Activated CD4-positive, alpha-beta T cell treated with anti-CD3 and anti-CD28 coated beads, Interleukin-2, amount 50 U/mL, for 1 hour (primary cell): Measurements from ENCODE around the gene PHF21A.

Experiments used
- DNase-seq: peaks from one replicate; pipeline ENCODE4 v3.0.0-alpha.2; 2020

The PHF21A gene

GRCh38 chr11:46121301-46121723 is at the start of gene PHF21A:
Gene PHF21A (minus strand): TSS chr11:46121454. CDS start chr11:46084219, 37,235 bp downstream.
- peak; percentile 87 for DNase-seq

GRCh38 chr11:46170797-46171196 is 49.5 kb upstream of the PHF21A start:
- DNase-seq, result no peak

- no peak for DNase-seq
Observed at GRCh38 chr11:46162700-46163099, 41.4 kb upstream of the PHF21A start.

GRCh38 chr11:46161201-46161600 is 39.9 kb upstream of the PHF21A start:
- DNase-seq, result no peak

- no peak for DNase-seq
Observed at GRCh38 chr11:46160100-46160499, 38.8 kb upstream of the PHF21A start.

GRCh38 chr11:46159680-46160079 is 38.4 kb upstream of the PHF21A start:
- DNase-seq, result no peak

GRCh38 chr11:46149826-46150225 is 28.6 kb upstream of the PHF21A start:
- DNase-seq, result no peak

- DNase-seq, result no peak
Observed at GRCh38 chr11:46149342-46149741, 28.1 kb upstream of the PHF21A start.

- no peak for DNase-seq
Observed at GRCh38 chr11:46144741-46145140, 23.5 kb upstream of the PHF21A start.

GRCh38 chr11:46143049-46143806 is 22.0 kb upstream of the PHF21A start:
- no peak for DNase-seq

GRCh38 chr11:46142561-46142960 is 21.3 kb upstream of the PHF21A start:
- DNase-seq, result no peak

- no peak for DNase-seq
Observed at GRCh38 chr11:46141597-46141996, 20.3 kb upstream of the PHF21A start.

- DNase-seq, result no peak
Observed at GRCh38 chr11:46134540-46134939, 13.3 kb upstream of the PHF21A start.

- no peak for DNase-seq
Observed at GRCh38 chr11:46134061-46134460, 12.8 kb upstream of the PHF21A start.

GRCh38 chr11:46133119-46133518 is 11.9 kb upstream of the PHF21A start:
- no peak for DNase-seq

- no peak for DNase-seq
Observed at GRCh38 chr11:46130286-46130940, 9.2 kb upstream of the PHF21A start.

GRCh38 chr11:46129133-46129532 is 7.9 kb upstream of the PHF21A start:
- DNase-seq, result no peak

- peak; percentile 39 for DNase-seq
Observed at GRCh38 chr11:46127150-46127638, 5.9 kb upstream of the PHF21A start.

- no peak for DNase-seq
Observed at GRCh38 chr11:46125284-46125683, 4.0 kb upstream of the PHF21A start.

GRCh38 chr11:46122945-46123715 is 1.9 kb upstream of the PHF21A start:
- DNase-seq, result no peak

GRCh38 chr11:46121724-46122477 is 647 bp upstream of the PHF21A start:
- DNase-seq, result peak; percentile 65
